ENCODE results near the gene RPL10. TPM values are rescaled to one million over a fixed set of nuclear protein-coding genes. Genes with fewer than 3 reads are reported as not detected.

The RPL10 gene
- total RNA-seq, 1 donor from 2014 or later: 3,070 TPM

DNA sequence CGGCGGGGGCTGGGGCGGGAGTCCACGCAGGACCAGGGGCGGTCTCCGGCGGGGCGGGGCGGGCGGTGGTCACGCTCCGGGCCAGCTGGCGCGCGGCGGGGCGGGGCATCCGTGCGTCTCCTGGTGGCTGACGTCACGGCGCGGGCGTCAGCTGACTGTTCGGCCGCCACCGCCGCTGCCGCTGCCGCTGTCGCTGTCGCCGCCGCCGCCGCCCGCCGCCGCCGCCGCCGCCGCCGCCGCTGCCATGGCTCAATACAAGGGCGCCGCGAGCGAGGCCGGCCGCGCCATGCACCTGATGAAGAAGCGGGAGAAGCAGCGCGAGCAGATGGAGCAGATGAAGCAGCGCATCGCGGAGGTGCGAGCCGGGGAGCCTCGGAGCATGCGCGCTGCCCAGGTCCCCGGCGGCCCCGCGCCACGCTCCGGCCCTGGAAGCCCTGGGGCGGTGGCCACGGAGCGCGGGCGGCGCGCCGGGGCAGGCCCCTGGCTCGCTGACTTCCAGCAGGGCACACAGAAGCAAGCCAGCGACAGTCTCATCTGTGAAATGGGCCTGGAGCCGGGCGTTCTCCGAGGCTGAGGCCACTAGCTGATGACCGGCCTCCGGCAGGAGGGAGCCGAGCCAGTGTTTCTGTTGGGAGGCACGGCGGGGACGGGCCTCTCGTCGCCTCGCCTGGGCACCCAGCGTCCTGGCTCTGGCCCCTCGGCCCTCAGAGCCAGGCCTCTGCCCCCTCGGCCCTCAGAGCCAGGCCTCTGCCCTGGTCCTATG lies 46.0 kb downstream of the RPL10 start, which contains the start of gene FAM50A:
Gene FAM50A (plus strand): TSS at position 150 of the 763 bp plus-strand sequence. CDS start 95 bp downstream, at position 245.
- intact Hi-C loops (cut with micrococcal nuclease): loop anchor here (5.0 kb wide), 1 partner anchor 33 kb away; the partner anchor contains the start of gene LAGE3

DNA sequence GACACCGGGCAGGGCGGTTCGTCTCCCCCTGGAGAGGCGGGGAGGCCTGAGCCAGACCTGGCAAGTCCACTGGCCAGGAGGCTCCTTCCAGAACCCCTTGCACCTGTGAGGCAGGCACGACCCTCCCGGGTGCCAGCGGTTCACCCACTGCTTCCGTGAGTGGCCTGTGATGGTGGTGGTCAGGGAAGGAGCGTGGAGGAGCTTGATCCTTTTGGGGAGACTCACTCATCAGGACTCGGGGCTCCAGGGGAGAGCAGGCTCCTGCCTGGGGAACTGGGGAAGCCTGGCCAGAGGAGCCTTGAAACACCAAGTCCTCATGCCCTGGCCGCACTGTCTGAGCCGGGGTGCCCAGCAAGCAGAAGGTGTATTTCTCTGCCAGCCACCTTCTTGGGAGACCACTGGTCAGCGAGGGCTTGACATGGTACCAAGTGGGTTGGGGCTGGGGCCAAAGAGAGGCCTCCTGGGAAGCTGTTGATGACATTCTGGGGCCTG lies 46.6 kb downstream of the RPL10 start:
- intact Hi-C loops (cut with micrococcal nuclease): loop anchor here (5.0 kb wide), 1 partner anchor 32 kb away; the partner anchor contains the start of gene LAGE3

DNA sequence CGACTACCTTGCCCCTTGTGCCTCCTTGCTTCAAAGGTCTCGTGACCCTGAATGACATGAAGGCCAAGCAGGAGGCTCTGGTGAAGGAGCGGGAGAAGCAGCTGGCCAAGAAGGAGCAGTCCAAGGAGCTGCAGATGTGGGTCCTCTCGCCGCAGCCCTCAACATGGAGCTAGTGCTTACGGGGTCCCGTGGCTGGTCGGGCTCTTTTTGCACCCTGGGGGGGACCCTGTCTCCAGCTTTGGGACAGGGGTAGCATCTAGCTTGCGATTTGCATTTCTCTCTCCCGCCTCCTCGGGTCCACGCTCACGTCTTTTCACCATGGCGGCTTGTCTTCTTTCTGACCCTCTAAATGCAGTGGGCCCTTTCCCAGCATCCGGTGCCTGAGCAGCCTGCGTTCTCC lies 47.6 kb downstream of the RPL10 start:
- intact Hi-C loops (cut with micrococcal nuclease): no loop called here

DNA sequence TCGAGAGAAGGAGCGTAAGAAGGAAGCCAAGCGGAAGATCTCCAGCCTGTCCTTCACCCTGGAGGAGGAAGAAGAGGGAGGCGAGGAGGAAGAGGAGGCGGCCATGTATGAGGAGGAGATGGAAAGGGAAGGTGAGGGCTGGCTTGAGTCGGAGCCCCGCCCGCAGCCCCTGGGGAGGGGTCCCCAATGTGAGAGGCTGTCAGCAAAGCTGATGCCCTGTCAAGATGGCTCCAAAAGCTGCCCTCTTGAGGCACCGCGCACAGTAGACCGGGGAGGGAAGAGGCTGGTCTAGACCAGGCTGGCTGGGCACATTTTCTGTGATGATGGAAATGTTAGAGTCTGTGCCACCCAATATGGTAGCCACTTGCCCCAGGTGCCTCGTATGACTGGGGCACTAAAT lies 48.3 kb downstream of the RPL10 start:
- intact Hi-C loops (cut with micrococcal nuclease): no loop called here

- intact Hi-C loops (cut with micrococcal nuclease): no loop called here
Measured at GRCh38 chrX:154448484-154448883, 50.3 kb downstream of the RPL10 start.

- intact Hi-C loops (cut with micrococcal nuclease): no loop called here
Measured at GRCh38 chrX:154449618-154450017, 51.4 kb downstream of the RPL10 start.

- intact Hi-C loops (cut with micrococcal nuclease): no loop called here
Measured at GRCh38 chrX:154450312-154450711, 52.1 kb downstream of the RPL10 start.

Other genes starting within 250 kb of the RPL10 start
- not detected in 2 replicates for gene OPN1MW, start 215.8 kb upstream of the RPL10 start, total RNA-seq
- not detected in 2 replicates for gene OPN1MW2, start 178.6 kb upstream of the RPL10 start, total RNA-seq
- not detected in 2 replicates for gene OPN1MW3, start 140.8 kb upstream of the RPL10 start, total RNA-seq
- not detected in 2 replicates for gene TEX28, start 103.3 kb upstream of the RPL10 start, total RNA-seq
- 0.98 and 1.0 TPM in 2 replicates for gene TKTL1, start 102.6 kb upstream of the RPL10 start, total RNA-seq
- 1,245 and 1,271 TPM in 2 replicates for gene FLNA, start 23.7 kb upstream of the RPL10 start, total RNA-seq
- gene EMD, start 19.1 kb upstream of the RPL10 start, total RNA-seq: 56.4 and 61.3 TPM in 2 replicates
- 21.2 and 24.8 TPM in 2 replicates for gene DNASE1L1, start 10.9 kb downstream of the RPL10 start, total RNA-seq
- gene TAFAZZIN, start 13.2 kb downstream of the RPL10 start, total RNA-seq: 95.9 and 97.3 TPM in 2 replicates
- 43.2 and 46.1 TPM in 2 replicates for gene ATP6AP1, start 30.3 kb downstream of the RPL10 start, total RNA-seq
- 99.0 and 102 TPM in 2 replicates for gene GDI1, start 38.8 kb downstream of the RPL10 start, total RNA-seq
- 65.3 and 74.3 TPM in 2 replicates for gene FAM50A, start 45.8 kb downstream of the RPL10 start, total RNA-seq
- gene PLXNA3, start 59.9 kb downstream of the RPL10 start, total RNA-seq: 29.0 and 29.8 TPM in 2 replicates
- 50.6 and 52.5 TPM in 2 replicates for gene LAGE3, start 80.9 kb downstream of the RPL10 start, total RNA-seq
- 43.7 and 47.7 TPM in 2 replicates for gene UBL4A, start 88.2 kb downstream of the RPL10 start, total RNA-seq
- gene SLC10A3, start 92.3 kb downstream of the RPL10 start, total RNA-seq: 22.1 and 22.3 TPM in 2 replicates
- 30.5 and 32.4 TPM in 2 replicates for gene FAM3A, start 117.9 kb downstream of the RPL10 start, total RNA-seq
- 67.9 and 68.2 TPM in 2 replicates for gene G6PD, start 148.5 kb downstream of the RPL10 start, total RNA-seq
- gene IKBKG, start 149.2 kb downstream of the RPL10 start, total RNA-seq: 41.9 and 45.1 TPM in 2 replicates
- not detected in 2 replicates for gene CTAG1A, start 186.8 kb downstream of the RPL10 start, total RNA-seq
- gene CTAG1B, start 220.9 kb downstream of the RPL10 start, total RNA-seq: not detected in 2 replicates